ENCODE results near the gene SLC2A14.
"Not testable (repeated sequence)": the region's sequence is repeated elsewhere in the genome, so short reads cannot be mapped to it uniquely, and the experiment has no call there.

The SLC2A14 gene

GRCh38 chr12:7833831-7834230 is 38.9 kb downstream of the SLC2A14 start:
- DNase-seq (ENCODE audit: low read depth): no peak

- not testable (repeated sequence) for DNase-seq (ENCODE audit: low read depth)
Observed at GRCh38 chr12:7833201-7833600, 39.5 kb downstream of the SLC2A14 start.

GRCh38 chr12:7832059-7832696 is 40.5 kb downstream of the SLC2A14 start:
- DNase-seq (ENCODE audit: low read depth): no peak

GRCh38 chr12:7829737-7830136 is 43.0 kb downstream of the SLC2A14 start:
- DNase-seq (ENCODE audit: low read depth): not testable (repeated sequence)

GRCh38 chr12:7825754-7826153 is 47.0 kb downstream of the SLC2A14 start:
- DNase-seq (ENCODE audit: low read depth): not testable (repeated sequence)

GRCh38 chr12:7806863-7807487 is 65.7 kb downstream of the SLC2A14 start:
- DNase-seq (ENCODE audit: low read depth): peak; percentile 35

- DNase-seq (ENCODE audit: low read depth): not testable (repeated sequence)
Observed at GRCh38 chr12:7806319-7806718, 66.4 kb downstream of the SLC2A14 start.

GRCh38 chr12:7801460-7801859 is 71.3 kb downstream of the SLC2A14 start:
- DNase-seq (ENCODE audit: low read depth): no peak

GRCh38 chr12:7798750-7799308 is 73.9 kb downstream of the SLC2A14 start:
- not testable (repeated sequence) for DNase-seq (ENCODE audit: low read depth)

GRCh38 chr12:7797698-7798398 is 74.9 kb downstream of the SLC2A14 start:
- DNase-seq (ENCODE audit: low read depth): no peak

- DNase-seq (ENCODE audit: low read depth): not testable (repeated sequence)
Observed at GRCh38 chr12:7797269-7797668, 75.4 kb downstream of the SLC2A14 start.

- DNase-seq (ENCODE audit: low read depth): no peak
Observed at GRCh38 chr12:7793211-7793610, 79.5 kb downstream of the SLC2A14 start.

- not testable (repeated sequence) for DNase-seq (ENCODE audit: low read depth)
Observed at GRCh38 chr12:7788884-7789528, 83.7 kb downstream of the SLC2A14 start, which contains the start of gene NANOG. Gene NANOG, plus strand, starts transcription at chr12:7789402. Its CDS starts 213 bp downstream, at chr12:7789615.

- no peak for DNase-seq (ENCODE audit: low read depth)
Observed at GRCh38 chr12:7788294-7788660, 84.4 kb downstream of the SLC2A14 start.

GRCh38 chr12:7787574-7788293 is 85.0 kb downstream of the SLC2A14 start:
- DNase-seq (ENCODE audit: low read depth): no peak

GRCh38 chr12:7784701-7785100 is 88.0 kb downstream of the SLC2A14 start:
- DNase-seq (ENCODE audit: low read depth): no peak

GRCh38 chr12:7783433-7783832 is 89.3 kb downstream of the SLC2A14 start:
- DNase-seq (ENCODE audit: low read depth): not testable (repeated sequence)

GRCh38 chr12:7782055-7782454 is 90.7 kb downstream of the SLC2A14 start:
- no peak for DNase-seq (ENCODE audit: low read depth)

- no peak for DNase-seq (ENCODE audit: low read depth)
Observed at GRCh38 chr12:7781274-7781673, 91.4 kb downstream of the SLC2A14 start.

GRCh38 chr12:7769999-7770398 is 102.7 kb downstream of the SLC2A14 start:
- DNase-seq (ENCODE audit: low read depth): no peak
